Measurements from ENCODE around the gene ABCA13.

ABCA13 gene

GRCh38 chr7:48388911-48389310, 217.7 kb downstream of the ABCA13 start:
- DNase-seq, result no peak

- DNase-seq, result no peak
Measured at GRCh38 chr7:48389977-48390376, 218.7 kb downstream of the ABCA13 start.

- DNase-seq, result no peak
Measured at GRCh38 chr7:48390388-48391327, 219.4 kb downstream of the ABCA13 start.

- no peak for DNase-seq
Measured at GRCh38 chr7:48398191-48398590, 226.9 kb downstream of the ABCA13 start.

GRCh38 chr7:48402721-48403120, 231.5 kb downstream of the ABCA13 start:
- no peak for DNase-seq

GRCh38 chr7:48408731-48409130, 237.5 kb downstream of the ABCA13 start:
- DNase-seq, result no peak

GRCh38 chr7:48411619-48412018, 240.4 kb downstream of the ABCA13 start:
- DNase-seq, result no peak

- no peak for DNase-seq
Measured at GRCh38 chr7:48414011-48414732, 242.9 kb downstream of the ABCA13 start.

- no peak for DNase-seq
Measured at GRCh38 chr7:48416327-48416908, 245.2 kb downstream of the ABCA13 start.

- no peak for DNase-seq
Measured at GRCh38 chr7:48419401-48419800, 248.1 kb downstream of the ABCA13 start.

GRCh38 chr7:48420206-48420605, 248.9 kb downstream of the ABCA13 start:
- DNase-seq, result no peak

GRCh38 chr7:48421357-48421756, 250.1 kb downstream of the ABCA13 start:
- no peak for DNase-seq

- DNase-seq, result no peak
Measured at GRCh38 chr7:48424731-48425130, 253.5 kb downstream of the ABCA13 start.

- DNase-seq, result no peak
Measured at GRCh38 chr7:48426331-48426965, 255.2 kb downstream of the ABCA13 start.

- DNase-seq, result no peak
Measured at GRCh38 chr7:48426966-48427555, 255.8 kb downstream of the ABCA13 start.

GRCh38 chr7:48427671-48428070, 256.4 kb downstream of the ABCA13 start:
- no peak for DNase-seq

GRCh38 chr7:48428091-48428684, 256.9 kb downstream of the ABCA13 start:
- DNase-seq, result no peak

- DNase-seq, result no peak
Measured at GRCh38 chr7:48429117-48429516, 257.9 kb downstream of the ABCA13 start.

- DNase-seq, result no peak
Measured at GRCh38 chr7:48438206-48438605, 266.9 kb downstream of the ABCA13 start.

GRCh38 chr7:48441848-48442492, 270.7 kb downstream of the ABCA13 start:
- DNase-seq, result no peak

GRCh38 chr7:48443051-48443450, 271.8 kb downstream of the ABCA13 start:
- DNase-seq, result no peak

- DNase-seq, result no peak
Measured at GRCh38 chr7:48446721-48447120, 275.5 kb downstream of the ABCA13 start.
